ES-I3 (cell line): Measurements from ENCODE around the gene TM7SF2.

Source experiments
- H3K36me3 ChIP-seq: 2 replicates; pipeline ENCODE4 v1.6.1; 2013; ENCODE audit warnings: mild to moderate bottlenecking, low read length, control low read depth, moderate library complexity; ENCODE audit not compliant: insufficient read depth
- H3K4me1 ChIP-seq: 2 replicates; pipeline ENCODE4 v1.6.1; 2013; ENCODE audit warnings: mild to moderate bottlenecking, control low read depth, low read length; ENCODE audit not compliant: insufficient read depth
- H3K9ac ChIP-seq: 2 replicates; pipeline ENCODE4 v1.6.1; 2013; ENCODE audit warnings: low read depth, mild to moderate bottlenecking, low read length, moderate library complexity
- H3K9me3 ChIP-seq: 2 replicates; pipeline ENCODE4 v1.6.1; 2013; ENCODE audit warnings: mild to moderate bottlenecking, low read length, moderate library complexity; ENCODE audit not compliant: control insufficient read depth, insufficient read depth

Gene TM7SF2

DNA sequence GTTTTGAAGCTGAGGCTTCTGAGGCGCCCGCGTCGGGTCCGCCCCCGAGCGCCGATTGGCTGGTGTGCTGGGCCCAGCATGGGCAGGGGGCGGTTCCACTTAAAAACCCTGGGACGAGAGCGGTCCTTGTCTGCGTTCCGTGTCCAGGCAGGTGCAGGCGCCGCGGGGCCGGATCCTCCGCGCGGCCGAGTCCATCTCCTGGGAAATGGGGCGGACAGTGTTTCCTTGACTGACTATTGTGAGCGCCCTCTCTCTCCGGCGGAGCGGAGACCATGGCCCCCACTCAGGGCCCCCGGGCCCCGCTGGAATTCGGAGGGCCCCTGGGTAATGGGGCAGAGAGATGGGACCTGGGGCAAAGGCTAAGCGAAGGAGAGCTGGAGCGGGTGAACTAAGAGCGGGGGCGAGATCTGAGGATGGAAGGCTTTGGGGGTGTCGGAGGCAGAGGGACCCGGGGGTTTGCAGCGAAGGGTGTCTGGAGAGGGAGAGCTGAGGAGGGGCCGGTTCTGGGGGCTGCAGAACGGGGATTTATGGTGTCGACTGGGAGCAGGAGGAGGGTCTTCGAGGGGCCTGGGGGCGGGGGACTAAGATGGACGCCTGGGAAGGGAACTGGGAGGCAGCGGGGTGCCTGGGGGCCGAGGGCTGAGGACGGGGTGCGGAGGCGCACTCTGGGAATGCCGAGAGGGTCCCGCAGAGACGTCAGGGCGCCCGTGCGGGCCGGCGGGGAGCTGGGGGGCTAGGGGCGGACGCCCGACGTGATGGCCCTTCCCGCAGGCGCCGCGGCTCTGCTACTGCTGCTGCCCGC lies at the start of gene TM7SF2:
Gene TM7SF2 (plus strand): TSS at position 129 of the 802 bp plus-strand sequence. CDS start 144 bp downstream, at position 273.
- H3K36me3 ChIP-seq, result no peaks in the 10 kb centered on the region
- no peaks in the 10 kb centered on the region for H3K9me3 ChIP-seq
- H3K4me1 ChIP-seq, result peaks cover 5% of the 10 kb centered on the region
- peak within 1 kb of the TSS; percentile 56 for H3K9ac ChIP-seq

DNA sequence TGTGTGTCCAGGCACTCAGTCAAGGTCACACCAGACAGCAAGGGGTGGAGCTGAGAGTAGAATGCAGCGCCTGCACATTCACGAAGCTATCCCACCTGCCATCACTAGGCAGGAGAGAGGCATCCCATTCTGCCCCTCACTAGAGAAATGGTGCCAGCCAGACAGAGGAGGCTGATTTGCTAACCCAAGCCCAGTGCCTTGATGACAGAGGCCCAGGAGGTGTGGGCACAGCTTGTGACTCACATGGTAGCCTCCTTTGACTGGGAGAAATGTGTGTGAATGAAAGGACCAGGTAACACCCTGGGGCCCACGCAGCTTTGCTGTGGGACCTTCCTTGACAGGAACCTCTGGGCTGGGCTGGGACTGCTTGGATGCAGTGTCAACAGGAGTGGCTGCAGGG lies 48.1 kb upstream of the TM7SF2 start:
- Histone ChIP-seq H3K4me1 (peaks cover 5% of the 10 kb centered on the region; the same call in 1 of the 2 replicates), H3K36me3 (no peaks in the 10 kb centered on the region), H3K9me3 (no peaks in the 10 kb centered on the region)

DNA sequence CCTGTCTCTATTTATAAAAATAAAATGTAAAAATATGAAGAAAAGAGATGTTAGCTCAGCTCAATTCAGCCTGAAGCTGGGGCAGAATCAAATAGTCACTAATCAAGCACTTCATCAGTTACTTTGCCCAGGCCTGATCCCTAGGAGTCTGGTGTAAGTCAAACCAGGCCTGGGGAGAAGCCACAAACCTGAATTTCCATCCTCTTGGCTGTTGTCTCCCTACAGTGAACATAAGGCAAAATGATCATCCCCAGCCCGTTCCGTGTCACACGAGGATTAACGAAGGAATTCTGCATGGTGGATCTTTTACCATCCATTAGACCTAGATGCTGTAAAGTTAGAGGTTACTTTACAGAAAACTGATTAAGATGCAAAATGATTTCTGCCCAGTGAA lies 46.8 kb upstream of the TM7SF2 start:
- H3K9ac ChIP-seq, result no peak overlapping the region
- H3K36me3 ChIP-seq, result no peaks in the 10 kb centered on the region
- no peaks in the 10 kb centered on the region for H3K9me3 ChIP-seq
- peaks cover 5% of the 10 kb centered on the region; the same call in 1 of the 2 replicates for H3K4me1 ChIP-seq

More for the DNA sequence above, 48.1 kb upstream of the TM7SF2 start:
- no peak overlapping the region for H3K9ac ChIP-seq

DNA sequence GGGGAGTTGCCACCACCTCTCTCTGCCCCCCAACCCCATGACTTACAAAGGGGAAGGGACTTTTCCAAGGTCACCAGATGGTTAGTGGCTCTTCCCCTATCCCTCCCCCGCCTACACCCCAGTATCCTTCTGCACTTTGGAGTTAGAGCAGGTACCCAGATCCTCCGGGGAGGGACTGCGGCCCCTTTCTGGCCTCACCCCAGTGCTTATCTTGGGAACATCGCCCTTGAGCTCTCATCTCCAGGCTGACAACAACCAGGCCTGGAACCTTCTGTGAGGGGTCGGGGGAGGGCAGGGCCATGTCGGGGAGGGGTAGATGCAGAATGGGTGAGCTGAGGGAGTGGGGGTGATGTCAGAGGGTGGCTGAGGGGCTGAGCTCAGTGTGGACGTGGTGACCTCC lies 45.8 kb upstream of the TM7SF2 start:
- Histone ChIP-seq H3K4me1 (peaks cover 5% of the 10 kb centered on the region; the same call in 1 of the 2 replicates), H3K9me3 (no peaks in the 10 kb centered on the region), H3K9ac (no peak overlapping the region), H3K36me3 (no peaks in the 10 kb centered on the region)

DNA sequence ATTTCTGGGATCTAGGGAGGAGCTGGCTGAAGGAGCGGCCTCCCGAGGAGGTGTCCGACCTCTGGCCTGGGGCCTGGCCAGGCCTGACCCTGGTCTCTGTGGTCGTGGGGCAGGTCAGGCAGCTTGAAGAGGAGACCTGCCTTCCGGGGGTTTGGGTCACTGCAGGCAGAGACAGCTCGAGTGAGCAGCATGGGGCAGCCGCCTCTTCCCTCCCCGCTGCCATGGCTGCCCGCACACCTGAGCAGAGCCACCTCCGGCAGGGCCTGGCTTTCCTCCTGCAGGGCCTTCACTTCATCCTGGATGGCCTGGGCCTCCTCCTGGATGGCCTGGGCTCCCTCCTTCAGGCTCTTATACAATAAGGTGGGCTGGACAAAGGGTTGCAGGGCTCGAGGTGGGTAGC lies 45.4 kb upstream of the TM7SF2 start:
- H3K36me3 ChIP-seq, result no peaks in the 10 kb centered on the region
- H3K9ac ChIP-seq, result no peak overlapping the region
- no peaks in the 10 kb centered on the region for H3K9me3 ChIP-seq
- peaks cover 5% of the 10 kb centered on the region; the same call in 1 of the 2 replicates for H3K4me1 ChIP-seq

DNA sequence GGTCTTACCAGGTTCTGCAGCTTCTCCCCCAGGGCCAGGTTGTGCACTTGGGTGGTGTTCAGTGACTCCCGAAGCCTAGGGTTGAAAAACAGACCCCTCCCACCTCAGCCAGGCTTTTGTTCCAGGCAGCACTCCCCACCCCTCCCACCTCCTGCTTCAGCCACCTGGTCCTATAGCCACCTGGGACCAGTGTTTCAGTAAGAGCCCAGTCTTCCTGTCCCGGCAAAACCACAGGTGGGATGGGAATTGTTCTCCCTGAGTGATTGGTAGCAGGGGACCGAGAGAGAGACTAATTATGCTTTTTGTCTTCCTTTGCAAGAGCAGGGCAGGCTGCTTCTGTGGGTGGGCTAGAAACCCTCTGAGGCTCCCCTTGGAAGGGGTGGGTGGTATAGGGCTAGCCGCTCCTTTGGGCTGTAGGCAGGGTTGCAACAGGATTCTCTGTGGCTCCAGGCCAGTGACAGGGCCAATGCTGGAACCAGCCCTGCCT lies 44.8 kb upstream of the TM7SF2 start:
- no peaks in the 10 kb centered on the region for H3K36me3 ChIP-seq
- H3K4me1 ChIP-seq, result peaks cover 5% of the 10 kb centered on the region; the same call in 1 of the 2 replicates
- H3K9me3 ChIP-seq, result no peaks in the 10 kb centered on the region
- no peak overlapping the region for H3K9ac ChIP-seq

DNA sequence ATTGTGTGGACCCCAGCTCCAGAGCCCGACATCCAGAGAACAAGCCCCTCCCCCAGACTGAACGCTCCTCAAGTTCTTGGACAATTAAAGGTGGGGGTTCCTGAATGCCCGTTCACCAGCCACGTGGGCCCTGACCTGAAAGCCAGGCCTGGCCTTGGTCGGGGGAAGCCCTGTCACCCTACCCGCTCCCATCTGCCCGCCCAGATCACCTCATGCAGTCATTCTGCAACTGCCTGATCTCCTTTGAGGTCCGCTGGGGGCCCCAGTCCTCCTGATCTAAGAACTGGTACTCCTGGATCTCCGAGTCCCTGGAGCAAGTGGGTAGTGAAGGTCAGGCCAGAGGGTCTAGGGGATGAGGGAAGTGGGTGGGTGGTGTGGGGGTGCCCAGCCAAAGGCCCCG lies 44.2 kb upstream of the TM7SF2 start:
- Histone ChIP-seq H3K9ac (no peak overlapping the region), H3K9me3 (no peaks in the 10 kb centered on the region), H3K4me1 (peaks cover 5% of the 10 kb centered on the region; the same call in 1 of the 2 replicates), H3K36me3 (no peaks in the 10 kb centered on the region)

- H3K36me3 ChIP-seq, result no peaks in the 10 kb centered on the region
- peaks cover 5% of the 10 kb centered on the region; the same call in 1 of the 2 replicates for H3K4me1 ChIP-seq
- H3K9me3 ChIP-seq, result no peaks in the 10 kb centered on the region
- no peak overlapping the region for H3K9ac ChIP-seq
Observed at GRCh38 chr11:65069217-65069616, 42.5 kb upstream of the TM7SF2 start.

DNA sequence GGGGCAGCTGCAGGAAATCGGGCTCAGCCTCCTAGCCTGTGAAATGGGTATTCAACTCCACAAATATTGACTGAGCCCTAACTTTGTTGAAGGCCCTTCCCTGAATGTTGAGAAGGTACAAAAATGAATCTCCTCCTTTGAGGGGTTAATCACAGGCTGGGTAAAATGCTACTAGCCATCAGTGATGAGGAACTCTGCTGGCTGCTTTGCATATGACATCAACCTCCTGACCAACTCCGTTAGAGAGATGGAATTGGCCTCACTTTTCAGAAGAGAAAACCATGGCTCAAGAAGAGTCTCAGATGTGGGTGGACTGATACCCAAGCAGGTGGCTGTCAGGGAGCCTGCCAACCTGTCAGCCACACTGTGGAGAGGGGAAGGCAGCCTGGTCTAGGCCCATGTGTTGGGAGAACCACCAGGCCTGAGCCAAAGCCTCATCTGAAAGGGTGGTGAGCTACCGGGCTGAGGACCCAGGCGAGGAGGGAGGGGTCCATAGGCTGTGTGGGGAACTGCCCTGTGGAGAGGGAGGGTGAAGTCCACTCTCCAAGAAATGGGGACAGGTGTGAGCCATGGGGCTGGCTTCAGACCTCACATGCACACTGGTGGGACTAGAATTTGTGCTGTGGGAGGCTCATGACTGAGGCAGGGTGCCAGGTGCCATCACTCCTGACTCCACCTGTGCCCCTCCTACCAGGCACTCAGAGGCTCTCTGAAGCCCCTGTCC lies 39.6 kb upstream of the TM7SF2 start:
- Histone ChIP-seq H3K9me3 (no peaks in the 10 kb centered on the region), H3K36me3 (no peaks in the 10 kb centered on the region), H3K9ac (no peak overlapping the region), H3K4me1 (peaks cover 2% of the 10 kb centered on the region; the same call in 1 of the 2 replicates)

- no peaks in the 10 kb centered on the region for H3K36me3 ChIP-seq
- no peak overlapping the region for H3K9ac ChIP-seq
Observed at GRCh38 chr11:65072631-65072966, 39.1 kb upstream of the TM7SF2 start.

GRCh38 chr11:65077451-65077850 lies 34.2 kb upstream of the TM7SF2 start:
- H3K4me1 ChIP-seq, result no peaks in the 10 kb centered on the region
- H3K36me3 ChIP-seq, result 0 out of 2 replicates have a peak, but pooled peaks cover 4% of the 10 kb centered on the region
- no peaks in the 10 kb centered on the region for H3K9me3 ChIP-seq
- H3K9ac ChIP-seq, result no peak overlapping the region

More at GRCh38 chr11:65072631-65072966, 39.1 kb upstream of the TM7SF2 start:
- no peaks in the 10 kb centered on the region for H3K9me3 ChIP-seq
- H3K4me1 ChIP-seq, result no peaks in the 10 kb centered on the region

GRCh38 chr11:65078151-65078550 lies 33.5 kb upstream of the TM7SF2 start:
- H3K4me1 ChIP-seq, result 0 out of 2 replicates have a peak, but pooled peaks cover 5% of the 10 kb centered on the region

DNA sequence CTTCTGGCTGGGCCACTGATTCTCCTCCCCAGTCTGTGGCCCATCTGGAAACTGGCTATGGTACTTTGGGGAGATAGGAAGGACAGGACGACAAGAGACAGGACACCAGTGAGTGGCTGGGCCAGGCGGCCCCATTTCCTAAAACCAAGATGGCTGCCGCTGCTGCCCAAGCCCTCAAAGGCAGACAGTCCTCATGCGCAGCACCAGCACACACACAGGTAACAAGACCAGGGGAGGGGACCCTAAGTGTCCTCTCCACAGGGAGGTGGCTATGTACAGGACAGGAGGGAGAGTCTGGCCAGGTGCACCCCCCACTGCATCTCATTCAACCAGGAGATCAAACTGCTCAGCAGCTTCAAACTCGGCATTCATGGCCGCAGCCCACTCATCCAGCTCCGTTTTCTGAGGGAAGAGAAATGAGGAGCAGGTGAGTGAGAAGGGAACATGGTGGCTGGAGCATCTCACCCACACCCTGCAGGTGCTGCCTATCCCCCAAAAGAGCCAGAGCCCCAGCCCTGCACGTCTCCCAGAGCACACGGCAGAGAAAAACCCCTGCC lies 32.8 kb upstream of the TM7SF2 start:
- Histone ChIP-seq H3K4me1 (0 out of 2 replicates have a peak, but pooled peaks cover 5% of the 10 kb centered on the region), H3K9ac (no peak overlapping the region), H3K36me3 (0 out of 2 replicates have a peak, but pooled peaks cover 4% of the 10 kb centered on the region), H3K9me3 (no peaks in the 10 kb centered on the region)

More at GRCh38 chr11:65078151-65078550, 33.5 kb upstream of the TM7SF2 start:
- Histone ChIP-seq H3K9me3 (no peaks in the 10 kb centered on the region), H3K9ac (no peak overlapping the region), H3K36me3 (0 out of 2 replicates have a peak, but pooled peaks cover 4% of the 10 kb centered on the region)

GRCh38 chr11:65083134-65083833 lies 28.4 kb upstream of the TM7SF2 start:
- Histone ChIP-seq H3K9ac (peak overlapping the region; percentile 70), H3K9me3 (no peaks in the 10 kb centered on the region), H3K4me1 (0 out of 2 replicates have a peak, but pooled peaks cover 5% of the 10 kb centered on the region), H3K36me3 (0 out of 2 replicates have a peak, but pooled peaks cover 4% of the 10 kb centered on the region)
